Stimulated activated CD8-positive, alpha-beta memory T cell treated with anti-CD3 and anti-CD28 coated beads, Interleukin-7, amount 100 ng/mL, for 48 hours (primary cell): ENCODE data around the gene SLC13A5.
"Not testable (repeated sequence)": the region's sequence is repeated elsewhere in the genome, so short reads cannot be mapped to it uniquely, and the experiment has no call there.

Source experiments
- DNase-seq, 2 donors: peaks; one replicate each; pipeline ENCODE4 v3.0.0-alpha.2; 2020; ENCODE audit warnings: low read depth in 1 of 2; ENCODE audit errors: extremely low read depth in 1 of 2

Gene SLC13A5

GRCh38 chr17:6711081-6711674, 2.0 kb downstream of the SLC13A5 start:
- no peak for DNase-seq

- no peak for DNase-seq
These were observed 2.9 kb downstream of the SLC13A5 start for GRCh38 chr17:6710317-6710716.

GRCh38 chr17:6708357-6708961, 4.7 kb downstream of the SLC13A5 start:
- no peak for DNase-seq

GRCh38 chr17:6706996-6707395, 6.2 kb downstream of the SLC13A5 start:
- DNase-seq = no peak

- no peak for DNase-seq
These were observed 6.7 kb downstream of the SLC13A5 start for GRCh38 chr17:6706499-6706898.

GRCh38 chr17:6704470-6705052, 8.6 kb downstream of the SLC13A5 start:
- DNase-seq = no peak

- DNase-seq = no peak
These were observed 9.4 kb downstream of the SLC13A5 start for GRCh38 chr17:6703751-6704150.

- DNase-seq = no peak
These were observed 10.5 kb downstream of the SLC13A5 start for GRCh38 chr17:6702567-6703215.

- peak; percentile 11 to 21 for DNase-seq
These were observed 11.4 kb downstream of the SLC13A5 start for GRCh38 chr17:6701719-6702118.

GRCh38 chr17:6700948-6701307, 12.2 kb downstream of the SLC13A5 start:
- no peak for DNase-seq

GRCh38 chr17:6699997-6700947, 12.9 kb downstream of the SLC13A5 start:
- DNase-seq = no peak

GRCh38 chr17:6698004-6698403, 15.2 kb downstream of the SLC13A5 start:
- DNase-seq = no peak

GRCh38 chr17:6696906-6697305, 16.3 kb downstream of the SLC13A5 start:
- no peak for DNase-seq

- DNase-seq = no peak
These were observed 17.6 kb downstream of the SLC13A5 start for GRCh38 chr17:6695565-6695964.

- no peak for DNase-seq
These were observed 18.1 kb downstream of the SLC13A5 start for GRCh38 chr17:6695051-6695450.

- not testable (repeated sequence) for DNase-seq
These were observed 21.2 kb downstream of the SLC13A5 start for GRCh38 chr17:6691958-6692357.

GRCh38 chr17:6691546-6691945, 21.6 kb downstream of the SLC13A5 start:
- DNase-seq = no peak

GRCh38 chr17:6690641-6691040, 22.5 kb downstream of the SLC13A5 start:
- no peak for DNase-seq

GRCh38 chr17:6688944-6689343, 24.2 kb downstream of the SLC13A5 start:
- DNase-seq = no peak

- no peak for DNase-seq
These were observed 27.1 kb downstream of the SLC13A5 start for GRCh38 chr17:6686026-6686425.
